Measurements from ENCODE around the gene PHLPP1.

- TF ChIP-seq CTCF (IDR thresholded peaks at IDR 0.05): no peak
- no peak for TF ChIP-seq POLR2A (IDR thresholded peaks at IDR 0.05)
Observed at GRCh38 chr18:62792016-62792415, 76.7 kb downstream of the PHLPP1 start.
